ENCODE data around the gene HAPSTR1.

The HAPSTR1 gene

DNA sequence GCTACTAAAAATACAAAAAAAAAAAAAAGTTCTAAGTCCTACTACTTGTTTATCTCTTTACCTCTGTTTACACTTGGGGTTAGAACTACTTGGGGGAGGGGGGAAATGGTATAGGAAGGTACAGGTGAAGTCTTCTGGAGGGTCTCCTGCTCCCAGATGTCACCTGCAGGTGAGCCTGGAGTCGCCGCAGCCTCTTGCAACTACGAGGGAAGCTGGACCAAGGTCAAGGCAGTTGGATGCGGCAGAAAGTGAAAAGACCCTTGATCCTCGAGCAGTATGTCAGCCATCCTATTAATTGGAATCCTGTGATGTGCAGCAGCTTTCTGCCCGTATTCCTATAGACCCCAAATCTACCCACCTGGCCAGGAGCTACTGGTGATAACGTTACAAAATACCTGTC, 33.0 kb downstream of the HAPSTR1 start:
- DNase-seq: no peak

DNA sequence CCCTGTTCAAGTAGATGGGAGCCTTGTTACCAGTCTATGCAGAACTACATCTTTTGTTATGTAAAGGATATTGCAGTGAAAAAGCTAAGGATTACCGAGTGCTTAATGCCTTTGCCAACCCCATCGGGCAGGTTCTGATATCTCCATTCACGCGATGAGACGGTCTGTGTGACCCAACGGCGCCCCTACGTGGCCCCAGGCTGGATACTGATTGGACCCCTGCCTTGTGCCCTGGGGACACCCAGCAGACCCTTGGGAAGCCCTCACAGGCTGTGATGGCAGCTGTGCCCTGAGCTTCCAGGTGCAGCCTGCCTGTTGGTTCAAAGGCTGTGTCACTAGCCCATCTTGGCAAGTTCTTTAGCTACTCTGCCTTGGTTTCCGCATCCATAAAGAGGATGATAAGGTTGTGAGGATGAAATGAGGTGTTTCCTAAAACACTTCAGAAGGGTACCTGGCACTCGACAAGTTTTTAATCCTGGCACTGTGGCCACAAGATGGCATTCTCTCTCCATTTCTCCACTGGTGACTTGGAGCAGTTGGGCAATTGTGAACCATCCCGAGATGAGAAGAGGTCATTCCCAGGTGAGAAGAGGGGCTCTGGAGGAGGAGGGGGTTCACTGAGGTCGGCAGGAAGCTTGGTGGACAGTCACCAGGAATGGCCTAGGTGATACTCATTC, 33.6 kb downstream of the HAPSTR1 start:
- no peak for DNase-seq

DNA sequence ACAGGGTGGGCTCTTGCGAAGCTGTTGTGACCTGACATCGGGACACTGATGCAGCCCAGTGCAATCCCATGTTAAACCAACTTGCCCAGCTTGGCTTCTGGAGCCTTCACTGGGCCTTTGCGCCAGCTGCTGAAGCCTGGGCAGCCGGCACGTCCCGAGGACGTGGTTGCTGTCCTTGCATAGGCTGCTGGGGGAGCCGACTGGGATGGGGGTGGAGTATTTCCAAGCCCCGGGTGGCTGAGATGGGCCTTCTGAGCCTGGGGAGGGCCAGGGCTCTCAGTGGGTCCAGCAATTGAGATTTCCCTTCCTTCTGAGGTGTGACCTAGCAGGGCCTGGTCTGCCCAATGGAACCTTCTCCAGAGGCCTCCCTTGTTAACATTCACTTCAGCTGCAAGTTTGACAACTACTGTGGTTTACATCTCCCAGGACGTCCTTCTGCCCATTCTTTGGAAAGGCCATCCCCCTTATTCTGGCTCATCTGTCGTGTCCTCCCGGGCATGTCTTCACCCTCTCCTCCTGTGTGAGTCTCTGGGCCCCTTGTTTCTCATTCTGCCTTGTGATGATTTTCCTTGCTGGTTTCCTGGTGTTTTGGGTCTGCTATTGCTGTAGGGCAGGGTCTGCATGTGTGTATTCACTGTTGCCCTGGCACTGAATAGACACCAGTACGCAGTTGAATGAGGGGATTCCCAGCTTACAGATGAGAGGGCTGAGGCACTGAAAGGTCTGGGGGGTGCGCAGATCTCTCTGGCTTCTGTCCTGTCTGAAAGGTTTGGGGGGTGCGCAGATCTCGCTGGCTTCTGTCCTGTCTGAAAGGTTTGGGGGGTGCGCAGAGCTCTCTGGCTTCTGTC, 34.4 kb downstream of the HAPSTR1 start:
- no peak for DNase-seq

DNA sequence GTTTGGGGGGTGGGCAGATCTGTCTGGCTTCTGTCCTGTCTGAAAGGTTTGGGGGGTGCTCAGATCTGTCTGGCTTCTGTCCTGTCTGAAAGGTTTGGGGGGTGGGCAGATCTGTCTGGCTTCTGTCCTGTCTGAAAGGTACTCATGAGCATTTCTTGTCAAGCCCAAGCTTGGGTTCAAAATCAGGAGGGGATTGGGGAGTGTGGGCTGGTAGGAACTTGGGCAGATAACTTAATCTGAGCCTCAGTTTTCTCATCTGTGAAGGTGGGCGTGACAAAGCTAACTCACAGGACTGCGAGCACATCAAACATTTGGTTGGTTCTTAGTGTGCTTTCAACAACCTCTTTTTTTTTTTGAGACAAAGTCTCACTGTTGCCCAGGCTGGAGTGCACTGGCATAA, 35.2 kb downstream of the HAPSTR1 start:
- no peak for DNase-seq

DNA sequence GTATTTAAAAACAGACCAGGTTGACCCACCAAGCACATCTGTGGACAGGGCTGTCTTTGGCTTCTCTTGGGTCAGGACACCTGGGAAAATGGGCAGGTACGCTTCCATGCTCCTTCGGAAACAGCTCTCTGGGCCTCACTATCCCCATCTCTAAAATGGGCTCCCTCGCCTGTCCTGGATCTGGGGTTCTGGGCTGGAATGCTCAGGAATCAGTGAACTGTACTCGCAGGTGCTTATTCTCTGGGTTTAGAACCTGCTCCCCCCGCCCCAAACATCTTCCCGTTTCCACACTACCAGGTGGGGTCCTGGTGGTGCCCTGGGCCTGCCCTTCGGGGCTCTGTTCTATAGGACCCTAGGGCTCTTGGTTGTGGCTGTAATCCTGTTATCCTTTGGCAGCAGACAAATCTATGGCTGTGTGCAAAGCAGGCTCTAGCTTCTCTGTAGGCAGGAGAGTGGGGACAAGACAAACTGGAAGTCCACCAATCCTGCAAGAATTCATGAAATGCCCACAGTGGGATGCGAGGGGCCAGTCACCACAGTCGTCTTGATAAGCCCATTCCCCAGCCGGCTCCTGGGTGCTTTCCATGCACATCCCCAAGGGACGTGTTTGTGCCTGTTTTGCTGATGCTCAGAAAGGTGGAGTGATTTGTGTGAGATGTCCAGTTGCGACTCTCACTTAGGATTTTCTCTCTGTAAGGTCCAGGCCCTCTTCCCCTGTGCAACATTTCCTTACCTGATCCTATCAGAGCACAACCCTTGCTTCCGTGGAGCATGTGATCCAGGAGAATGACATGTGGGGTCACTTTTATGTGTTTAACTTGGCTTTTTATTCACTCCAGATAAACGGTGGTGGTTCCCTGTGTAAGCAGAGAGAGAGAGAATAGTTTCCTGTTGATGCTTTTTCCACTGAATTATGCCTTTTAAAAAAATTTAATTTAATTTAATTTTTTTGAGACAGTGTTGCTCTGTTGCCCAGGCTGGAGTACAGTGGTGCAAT, 37.2 kb downstream of the HAPSTR1 start:
- DNase-seq: no peak

DNA sequence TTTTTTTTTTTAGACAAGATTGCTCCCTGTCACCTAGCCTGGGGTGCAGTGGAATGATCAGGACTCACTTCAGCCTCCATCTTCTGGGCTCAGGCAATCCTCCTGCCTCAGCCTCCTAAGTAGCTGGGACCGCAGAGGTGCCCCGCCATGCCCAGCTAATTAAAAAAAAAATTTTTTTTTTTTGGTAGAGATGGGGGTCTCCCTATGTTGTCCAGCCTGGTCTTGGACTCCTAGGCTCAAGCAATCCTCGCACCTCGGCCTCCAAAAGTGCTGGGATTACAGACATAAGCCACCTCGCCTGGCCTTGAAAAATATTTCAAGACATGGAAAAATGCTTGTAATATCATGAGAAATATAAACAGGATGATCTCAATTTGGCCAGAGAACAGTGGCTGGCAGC, 42.9 kb downstream of the HAPSTR1 start:
- no peak for DNase-seq

DNA sequence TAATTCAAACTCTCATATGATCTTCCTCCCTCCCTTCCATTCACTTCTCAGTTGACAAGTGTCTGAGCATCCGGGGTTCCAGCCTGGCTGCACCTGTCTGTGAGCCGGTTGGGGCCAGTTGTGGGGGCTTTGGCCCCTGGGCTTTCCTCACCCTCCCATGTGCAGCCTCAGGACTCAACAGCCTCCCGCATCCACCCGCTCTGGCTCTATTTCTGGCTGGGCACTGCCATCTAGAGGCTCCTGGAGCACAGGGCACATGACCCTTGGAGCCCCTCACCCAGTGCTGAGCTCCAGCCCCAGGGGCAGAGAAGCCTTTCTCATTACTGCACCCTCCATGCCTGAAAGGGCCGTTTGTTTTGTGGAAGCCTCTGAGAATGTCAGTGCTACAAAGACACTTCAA, 43.3 kb downstream of the HAPSTR1 start:
- peak in 1 of 2 donors; percentile 34 for DNase-seq

DNA sequence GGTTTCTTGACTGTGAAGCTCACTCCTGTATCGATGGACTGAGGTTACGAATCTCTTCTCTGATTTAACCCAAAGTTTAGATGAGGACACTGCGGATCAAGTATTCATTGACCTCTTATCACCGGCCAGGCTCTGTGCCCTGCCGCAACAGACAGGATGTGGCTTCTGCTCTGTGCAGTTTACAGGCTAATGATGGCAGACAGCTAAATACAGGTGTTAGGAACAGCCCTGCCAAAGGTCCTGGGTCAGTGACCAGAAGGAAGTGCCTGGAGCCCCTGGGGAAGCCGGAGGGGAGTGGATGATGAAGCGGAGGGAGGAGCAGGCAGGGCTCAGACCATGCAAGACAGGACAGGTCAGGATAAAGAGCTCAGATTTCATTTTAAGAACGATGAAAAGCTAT, 44.4 kb downstream of the HAPSTR1 start:
- DNase-seq: no peak

DNA sequence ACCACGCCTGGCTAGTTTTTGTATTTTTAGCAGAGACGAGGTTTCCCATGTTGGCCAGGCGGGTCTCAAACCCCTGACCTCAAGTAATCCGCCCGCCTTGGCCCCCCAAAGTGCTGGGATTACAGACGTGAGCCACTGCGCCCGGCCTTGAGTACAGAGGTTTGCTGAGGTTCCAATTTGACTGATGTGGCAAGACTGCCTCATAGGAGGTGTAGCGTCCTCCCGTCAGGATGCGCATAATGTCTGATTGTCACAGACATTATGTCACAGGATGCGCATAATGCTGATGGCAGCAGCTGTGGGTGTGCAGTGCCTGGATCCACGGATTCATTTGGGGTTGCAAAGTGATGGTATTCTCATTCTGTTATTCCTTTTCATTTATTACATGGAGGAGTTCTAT, 45.2 kb downstream of the HAPSTR1 start:
- no peak for DNase-seq

DNA sequence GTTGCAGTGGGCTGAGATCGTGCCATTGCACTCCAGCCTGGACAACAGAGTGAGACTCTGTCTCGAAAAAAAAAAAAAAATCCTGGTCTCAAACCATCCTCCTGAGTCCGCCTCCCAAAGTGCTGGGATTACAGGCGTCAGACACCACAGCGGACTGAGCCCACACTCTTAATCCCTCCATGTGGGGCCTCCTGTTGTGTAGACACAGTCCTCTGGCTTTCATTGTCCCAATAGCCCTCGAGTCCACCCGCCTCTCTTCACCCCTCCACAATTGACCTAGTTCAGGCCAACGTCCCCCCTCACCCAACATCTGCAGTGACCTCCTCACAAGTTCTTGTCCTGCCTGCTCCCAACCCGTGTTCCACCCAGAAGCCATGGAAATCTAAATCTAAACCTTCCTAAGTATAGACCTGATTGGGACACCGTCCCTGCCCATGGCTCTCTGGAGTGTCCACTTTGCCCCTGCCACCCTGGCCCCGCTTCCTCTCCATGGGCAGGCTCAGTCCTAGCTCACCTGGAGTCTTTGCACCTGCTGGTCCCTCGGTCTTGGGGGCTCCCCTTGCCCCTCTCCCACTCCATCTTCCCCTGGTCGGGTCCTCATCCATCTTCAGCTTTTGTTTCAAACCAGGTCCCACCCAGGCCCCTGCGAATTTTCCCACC, 46.7 kb downstream of the HAPSTR1 start:
- DNase-seq: no peak

DNA sequence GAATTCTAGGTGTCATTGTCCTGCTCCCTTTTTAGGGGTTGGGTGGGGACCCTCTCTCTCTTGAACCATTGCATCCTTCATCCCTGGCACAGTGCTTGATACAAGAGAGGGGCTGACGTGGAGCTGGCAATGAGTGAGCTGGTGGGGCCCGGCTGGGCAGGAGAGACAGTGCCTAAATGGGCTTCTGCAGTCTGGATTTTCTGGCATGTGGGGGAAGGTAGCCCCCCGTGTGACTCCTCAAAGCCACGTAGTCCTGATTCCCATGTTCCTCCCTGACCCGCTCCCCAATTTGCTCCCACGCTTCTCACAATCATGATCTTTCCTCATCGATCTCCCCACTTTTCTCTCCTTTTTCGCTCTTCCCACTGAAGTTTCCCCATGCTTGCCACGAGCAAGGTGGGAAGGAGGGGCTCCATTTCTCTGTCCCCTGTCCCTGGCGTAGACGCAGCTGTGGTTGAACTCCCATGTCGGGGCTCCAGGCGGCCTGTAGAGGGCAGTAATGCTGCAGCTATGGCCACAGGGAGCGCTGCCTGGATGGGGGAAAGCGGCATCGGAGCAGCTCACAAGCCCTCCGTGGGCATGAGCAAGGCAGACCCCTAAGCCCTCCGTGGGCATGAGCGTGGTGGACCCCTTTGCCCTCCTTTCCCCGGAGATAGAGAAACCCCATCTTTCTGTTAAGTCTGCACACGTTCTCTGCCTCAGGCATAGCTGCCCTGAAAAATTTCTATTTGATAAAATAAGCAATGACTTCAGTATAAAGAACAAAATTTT, 47.5 kb downstream of the HAPSTR1 start:
- peak; percentile 52 to 64 for DNase-seq

DNA sequence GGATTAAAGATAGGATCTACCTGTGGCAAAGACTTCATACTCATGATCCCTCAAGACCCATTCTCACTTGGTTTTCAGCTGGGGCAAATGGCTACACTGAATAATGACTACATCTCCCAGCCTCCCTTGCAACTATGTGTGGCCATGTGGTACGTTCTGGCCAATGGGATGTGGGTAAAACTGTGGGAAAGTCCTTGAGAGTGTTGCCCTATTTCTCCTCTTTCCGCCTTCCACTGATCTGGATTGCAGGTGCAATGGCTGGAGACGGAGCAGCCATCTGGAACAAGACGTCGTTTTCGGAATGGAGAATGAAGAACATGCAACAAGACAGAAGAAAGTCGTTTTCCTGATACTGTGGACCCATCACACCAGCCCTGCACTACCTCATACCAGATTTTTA, 48.5 kb downstream of the HAPSTR1 start:
- no peak for DNase-seq
